ENCODE measurements around the gene OSBPL2. TPM values are rescaled to one million over a fixed set of nuclear protein-coding genes. Genes with fewer than 3 reads are reported as not detected.

Gene OSBPL2
- total RNA-seq, 1 experiment from 2014 or later: 115 TPM

- intact Hi-C loops (cut with micrococcal nuclease; ENCODE audit: unreplicated experiment): loop anchor here (10.0 kb wide), 1 partner anchor 179 kb away; no protein-coding TSS in a partner anchor
- H3K36me3 Mint-ChIP-seq (ENCODE audit: insufficient read depth, unreplicated experiment): peaks cover 98% of the 10 kb centered on the region
- no peak for TF ChIP-seq CTCF (IDR thresholded peaks at IDR 0.05; ENCODE audit: unreplicated experiment)
- no peaks in the 10 kb centered on the region for H3K9me3 Mint-ChIP-seq (ENCODE audit: low read depth, unreplicated experiment)
- DNase-seq: no peak
- CTCF ChIA-PET: interaction anchor here (1.2 to 1.5 kb wide), 4 partner anchors 59 to 81 kb away, joined by 3 to 9 read pairs (median 5); partner anchors contain the start of gene RPS21
- peaks cover 38% of the 10 kb centered on the region for H3K4me1 Mint-ChIP-seq (ENCODE audit: low read depth, unreplicated experiment)
- peak overlapping the region; percentile 84 for H3K4me3 Mint-ChIP-seq (ENCODE audit: low read depth, unreplicated experiment)
- no peaks in the 10 kb centered on the region for H3K27me3 Mint-ChIP-seq (ENCODE audit: unreplicated experiment)
- no TSS peak for BruUV-seq (replicated peaks)
- H3K27ac Mint-ChIP-seq (ENCODE audit: unreplicated experiment): peak overlapping the region; percentile 86
Measured at GRCh38 chr20:62305765-62306413, 67.6 kb downstream of the OSBPL2 start.

GRCh38 chr20:62306414-62307187, 68.3 kb downstream of the OSBPL2 start:
- Mint-ChIP-seq H3K4me1 (ENCODE audit: low read depth, unreplicated experiment) (peaks cover 38% of the 10 kb centered on the region), H3K27me3 (ENCODE audit: unreplicated experiment) (no peaks in the 10 kb centered on the region), H3K9me3 (ENCODE audit: low read depth, unreplicated experiment) (no peaks in the 10 kb centered on the region), H3K36me3 (ENCODE audit: insufficient read depth, unreplicated experiment) (peaks cover 94% of the 10 kb centered on the region), H3K4me3 (ENCODE audit: low read depth, unreplicated experiment) (no peak overlapping the region), H3K27ac (ENCODE audit: unreplicated experiment) (peak overlapping the region; percentile 41)
- CTCF ChIA-PET: interaction anchor here (1.2 to 1.5 kb wide), 2 partner anchors 57 to 76 kb away, joined by 3 to 9 read pairs; no protein-coding TSS in a partner anchor
- TF ChIP-seq CTCF (IDR thresholded peaks at IDR 0.05; ENCODE audit: unreplicated experiment): no peak
- intact Hi-C loops (cut with micrococcal nuclease; ENCODE audit: unreplicated experiment): loop anchor here (10.0 kb wide), 1 partner anchor 178 kb away; no protein-coding TSS in a partner anchor
- no peak for DNase-seq
- no TSS peak for BruUV-seq (replicated peaks)

GRCh38 chr20:62307226-62308101, 69.1 kb downstream of the OSBPL2 start:
- H3K4me1 Mint-ChIP-seq (ENCODE audit: low read depth, unreplicated experiment): peaks cover 38% of the 10 kb centered on the region
- peak overlapping the region; percentile 41 for H3K27ac Mint-ChIP-seq (ENCODE audit: unreplicated experiment)

More at GRCh38 chr20:62307226-62308101, 69.1 kb downstream of the OSBPL2 start:
- no TSS peak for BruUV-seq (replicated peaks)
- Mint-ChIP-seq H3K4me3 (ENCODE audit: low read depth, unreplicated experiment) (no peak overlapping the region), H3K36me3 (ENCODE audit: insufficient read depth, unreplicated experiment) (peaks cover 93% of the 10 kb centered on the region), H3K9me3 (ENCODE audit: low read depth, unreplicated experiment) (no peaks in the 10 kb centered on the region), H3K27me3 (ENCODE audit: unreplicated experiment) (no peaks in the 10 kb centered on the region)
- TF ChIP-seq CTCF (IDR thresholded peaks at IDR 0.05; ENCODE audit: unreplicated experiment): no peak
- intact Hi-C loops (cut with micrococcal nuclease; ENCODE audit: unreplicated experiment): loop anchor here (10.0 kb wide), 1 partner anchor 177 kb away; no protein-coding TSS in a partner anchor
- CTCF ChIA-PET: interaction anchor here (1.2 to 1.5 kb wide), 2 partner anchors 56 to 75 kb away, joined by 3 to 9 read pairs; no protein-coding TSS in a partner anchor
- DNase-seq: no peak

All from Calu3 (cell line).